GM19351 (cell line): ENCODE data around the gene NOXA1.
"Not testable (repeated sequence)": the region's sequence is repeated elsewhere in the genome, so short reads cannot be mapped to it uniquely, and the experiment has no call there.

Experiments
- ATAC-seq: cut with Tn5 transposase; IDR thresholded peaks from one replicate; pipeline ENCODE4 v1.9.1; 2021; ENCODE audit warnings: mild to moderate bottlenecking, moderate library complexity; ENCODE audit not compliant: unreplicated experiment

The NOXA1 gene

DNA sequence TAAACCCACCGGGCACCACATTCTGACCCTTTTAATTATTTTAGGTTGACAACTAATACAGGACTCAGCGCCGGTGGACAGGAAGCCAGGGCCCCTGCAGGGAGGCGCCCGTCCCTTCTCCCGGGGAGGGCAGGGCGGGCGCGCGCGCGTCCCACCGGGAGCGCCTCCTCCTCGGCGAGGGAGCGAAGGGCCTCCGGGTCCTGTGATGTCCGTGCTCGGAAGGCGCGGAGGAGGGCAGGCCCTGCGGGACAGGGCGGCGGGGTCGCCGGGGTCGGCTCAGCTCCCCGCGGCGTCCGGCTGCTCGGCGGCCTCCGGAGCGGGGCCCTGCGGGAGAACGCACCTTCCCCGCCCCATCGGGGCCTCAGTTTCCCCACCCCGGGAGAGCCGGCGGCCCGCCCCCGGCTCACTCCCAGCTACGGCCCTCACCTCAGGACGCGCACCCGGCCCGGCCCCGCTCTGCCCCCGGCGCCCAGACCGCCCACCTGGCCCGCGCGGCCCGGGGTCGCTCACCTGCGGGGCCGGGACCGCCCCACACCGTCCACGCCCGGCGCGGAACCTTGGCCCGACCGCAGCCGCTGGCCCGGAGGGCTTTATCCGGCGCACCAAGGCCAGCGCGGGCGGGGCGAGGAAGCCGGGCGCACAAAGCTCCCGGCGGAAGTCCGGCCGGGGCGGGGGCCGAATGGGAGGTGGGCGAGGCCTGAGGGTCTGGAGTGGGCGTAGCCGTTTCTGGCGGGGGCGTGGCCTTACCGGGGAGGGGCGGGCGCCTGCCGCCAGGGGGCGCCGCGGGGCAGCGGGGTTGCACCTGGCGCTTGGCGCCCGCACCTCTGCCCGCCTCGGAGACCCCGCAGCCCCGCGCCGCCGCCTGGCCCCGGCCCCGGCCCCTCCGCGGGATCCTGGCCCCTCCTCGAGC, at the start of gene NOXA1, which contains the start of gene EXD3:
TSS of gene NOXA1 (plus strand) at position 790 of the 910 bp plus-strand sequence. CDS start 137 bp downstream, outside the sequence.
TSS of gene EXD3 (minus strand) at position 559 of the 910 bp plus-strand sequence. CDS start 27,805 bp downstream, outside the sequence.
- ATAC-seq = peak; percentile 78

GRCh38 chr9:137373611-137373980, 49.6 kb upstream of the NOXA1 start:
- no peak for ATAC-seq

- ATAC-seq = no peak
Measured at GRCh38 chr9:137374131-137374845, 48.9 kb upstream of the NOXA1 start.

DNA sequence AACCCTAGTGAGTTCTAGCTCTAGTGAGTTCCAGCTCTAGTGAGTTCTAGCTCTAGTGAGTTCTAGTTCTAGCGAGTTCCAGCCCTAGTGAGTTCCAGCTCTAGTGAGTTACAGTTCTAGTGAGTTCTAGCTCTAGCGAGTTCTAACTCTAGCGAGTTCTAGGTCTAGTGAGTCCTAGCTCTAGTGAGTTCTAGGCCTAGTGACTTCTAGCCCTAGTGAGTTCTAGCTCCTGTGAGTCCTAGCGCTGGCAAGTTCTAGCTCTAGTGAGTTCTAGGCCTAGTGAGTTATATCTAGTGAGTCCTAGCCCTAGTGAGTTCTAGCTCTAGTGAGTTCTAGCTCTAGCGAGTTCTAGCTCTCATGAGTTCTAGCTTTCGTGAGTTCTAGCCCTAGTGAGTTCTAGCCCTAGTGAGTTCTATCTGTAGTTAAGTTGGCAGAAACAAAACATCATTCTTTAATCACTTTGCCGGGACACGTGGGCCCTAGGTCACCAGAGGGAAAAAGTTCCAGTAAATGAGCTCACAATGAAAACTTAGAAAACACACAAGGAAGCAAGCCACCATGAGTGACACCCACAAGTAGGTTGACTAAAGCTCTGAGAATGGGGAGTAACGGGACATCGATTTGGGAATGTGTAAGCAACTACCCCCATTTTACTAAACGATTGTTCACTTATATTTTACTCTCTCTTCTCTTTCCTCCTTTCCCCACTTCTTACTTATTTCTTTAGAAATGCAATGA, 47.7 kb upstream of the NOXA1 start:
- no peak for ATAC-seq

DNA sequence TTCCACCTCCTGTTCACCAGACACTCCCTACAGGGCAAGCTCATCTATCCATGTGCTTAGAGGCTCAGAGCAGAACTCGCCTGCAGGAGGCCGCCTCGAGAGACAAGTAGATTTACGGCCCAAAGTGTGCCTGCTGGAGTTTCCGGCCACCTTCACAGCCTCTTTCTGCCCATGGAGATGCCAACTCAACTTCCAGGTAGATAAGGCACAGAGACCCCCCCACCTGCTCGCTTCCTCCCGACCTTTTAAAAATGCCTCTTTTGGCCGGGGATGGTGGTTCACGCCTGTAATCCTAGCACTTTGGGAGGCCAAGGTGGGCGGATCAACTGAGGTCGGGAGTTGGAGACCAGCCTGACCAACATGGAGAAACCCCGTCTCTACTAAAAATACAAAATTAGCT, 46.8 kb upstream of the NOXA1 start:
- no peak for ATAC-seq

- not testable (repeated sequence) for ATAC-seq
Measured at GRCh38 chr9:137378688-137379410, 44.3 kb upstream of the NOXA1 start.

DNA sequence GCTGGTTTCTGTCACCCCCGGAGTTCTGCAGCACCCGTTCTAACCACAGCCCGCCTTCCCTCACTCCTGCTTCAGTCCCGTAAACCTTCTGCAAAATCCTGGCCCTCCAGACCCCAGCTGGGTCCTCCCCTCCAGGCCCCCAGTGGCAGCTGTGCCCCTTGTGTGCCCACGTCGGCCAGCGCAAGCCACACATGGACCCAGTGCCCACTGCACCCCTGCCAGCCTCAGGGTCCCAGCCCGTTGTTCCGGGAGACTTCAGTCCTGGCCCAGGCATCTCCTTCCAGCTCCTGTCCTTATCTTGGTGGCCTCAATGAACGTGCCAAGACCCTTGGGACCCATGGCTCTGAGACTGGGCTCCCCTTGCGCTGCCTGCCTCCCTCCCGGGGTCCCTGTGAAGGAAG, 43.4 kb upstream of the NOXA1 start:
- no peak for ATAC-seq

DNA sequence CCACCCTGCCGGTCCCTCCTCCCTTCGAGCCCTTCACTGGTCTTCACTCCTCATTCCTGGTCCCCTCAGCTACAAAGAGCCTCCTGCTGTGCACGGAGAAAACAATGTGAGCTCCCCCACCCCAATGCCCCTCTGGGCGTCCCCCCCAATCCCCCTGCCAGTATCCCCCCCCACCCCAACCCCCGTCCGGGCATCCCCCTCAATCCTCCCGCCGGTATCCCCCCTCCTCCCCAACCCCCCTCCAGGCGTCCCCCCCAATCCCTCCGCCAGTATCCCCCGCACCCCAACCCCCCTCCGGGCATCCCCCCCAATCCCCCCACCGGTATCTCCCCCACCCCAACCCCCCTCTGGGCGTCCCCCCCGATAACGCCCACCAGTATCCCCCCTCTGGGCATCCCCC, 43.0 kb upstream of the NOXA1 start:
- ATAC-seq = no peak

DNA sequence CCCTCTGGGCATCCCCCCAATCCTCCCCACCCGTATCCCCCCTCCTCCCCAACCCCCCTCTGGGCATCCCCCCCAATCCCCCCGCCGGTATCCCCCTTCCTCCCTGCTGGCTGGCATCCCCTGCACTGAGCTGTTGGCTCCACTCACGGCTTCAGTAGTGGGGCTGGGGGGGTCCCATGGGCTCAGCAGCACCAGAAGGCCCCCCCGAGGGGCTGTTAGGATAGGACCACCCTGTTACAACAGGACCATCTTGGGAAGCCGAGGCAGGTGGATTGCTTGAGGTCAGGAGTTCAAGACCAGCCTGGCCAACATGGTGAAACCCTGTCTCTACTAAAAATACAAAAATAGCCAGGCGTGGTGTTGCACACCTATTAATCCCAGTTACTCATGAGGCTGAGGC, 42.6 kb upstream of the NOXA1 start:
- ATAC-seq = no peak

- ATAC-seq = no peak
Measured at GRCh38 chr9:137381501-137382443, 41.4 kb upstream of the NOXA1 start.

GRCh38 chr9:137382444-137383080, 40.6 kb upstream of the NOXA1 start:
- no peak for ATAC-seq

- no peak for ATAC-seq
Measured at GRCh38 chr9:137383081-137383783, 40.0 kb upstream of the NOXA1 start.

- ATAC-seq = no peak
Measured at GRCh38 chr9:137383784-137384756, 39.1 kb upstream of the NOXA1 start.

- ATAC-seq = no peak
Measured at GRCh38 chr9:137385061-137385655, 38.0 kb upstream of the NOXA1 start.

GRCh38 chr9:137386507-137387113, 36.6 kb upstream of the NOXA1 start:
- ATAC-seq = not testable (repeated sequence)

DNA sequence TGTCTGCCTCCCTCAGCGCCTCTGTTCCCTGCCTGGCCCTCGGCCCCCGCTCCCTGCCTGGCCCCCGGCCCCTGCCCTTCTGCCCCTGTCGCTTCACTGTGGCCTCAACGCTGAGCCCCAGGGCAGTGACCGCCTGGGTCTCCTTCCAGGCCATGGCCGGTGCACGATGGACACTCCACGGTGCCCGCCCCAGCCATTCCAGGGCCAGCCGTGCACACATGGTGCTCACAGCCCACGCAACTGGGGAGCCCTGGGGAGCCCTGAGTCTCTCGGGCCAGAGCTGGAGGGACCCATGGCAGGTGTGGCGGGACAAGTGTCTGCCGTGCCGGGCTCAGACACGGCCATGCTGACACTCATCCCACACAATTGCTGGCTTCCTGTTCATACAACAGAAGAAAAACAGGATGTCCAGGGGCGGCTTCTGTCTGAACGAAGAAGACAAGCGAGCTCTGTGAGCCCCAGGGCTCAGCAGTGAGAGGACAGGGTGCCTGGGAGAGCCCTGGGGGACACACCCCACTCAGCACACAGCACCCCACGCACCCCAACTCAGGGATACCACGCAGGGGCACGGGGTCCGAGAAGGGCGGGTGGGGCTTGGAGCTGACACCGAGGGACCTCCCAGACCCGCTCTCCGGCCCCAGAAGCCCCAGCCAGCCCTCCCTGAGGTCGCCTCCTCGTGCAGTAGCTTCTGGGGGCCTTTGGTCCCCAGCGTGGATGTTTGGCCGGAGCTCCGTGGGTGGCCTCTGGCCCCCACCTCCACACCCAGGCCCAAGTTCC, 35.9 kb upstream of the NOXA1 start:
- no peak for ATAC-seq
